ENCODE measurements around the gene PDXP. TPM values are rescaled to one million over a fixed set of nuclear protein-coding genes. Genes with fewer than 3 reads are reported as not detected.

PDXP gene
- total RNA-seq, 4 donors from 2014 or later = 3.8 to 5.4 (median 4.3) TPM

DNA sequence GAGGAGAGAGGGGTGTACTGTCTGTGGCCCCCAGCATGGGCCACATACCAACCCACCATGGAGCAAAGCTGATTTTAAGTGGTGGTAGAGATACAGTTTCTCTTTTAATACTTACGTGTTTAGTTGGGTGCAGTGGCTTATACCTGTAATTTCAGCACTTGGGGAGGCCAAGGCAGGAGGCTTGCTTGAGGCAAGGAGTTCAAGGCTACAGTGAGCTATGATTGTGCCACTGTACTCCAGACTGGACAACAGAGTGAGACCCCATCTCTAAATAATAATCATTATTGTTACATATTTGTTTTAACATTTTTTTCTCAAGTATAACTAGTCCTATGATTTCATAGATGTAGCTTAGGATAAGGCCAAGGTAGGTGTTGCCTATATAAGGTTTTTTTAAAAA, 41.1 kb upstream of the PDXP start:
- no peak for DNase-seq (ENCODE audit: low spot score)
- no peak for ATAC-seq (ENCODE audit: low FRiP score)
- TF ChIP-seq, protein P1, sequence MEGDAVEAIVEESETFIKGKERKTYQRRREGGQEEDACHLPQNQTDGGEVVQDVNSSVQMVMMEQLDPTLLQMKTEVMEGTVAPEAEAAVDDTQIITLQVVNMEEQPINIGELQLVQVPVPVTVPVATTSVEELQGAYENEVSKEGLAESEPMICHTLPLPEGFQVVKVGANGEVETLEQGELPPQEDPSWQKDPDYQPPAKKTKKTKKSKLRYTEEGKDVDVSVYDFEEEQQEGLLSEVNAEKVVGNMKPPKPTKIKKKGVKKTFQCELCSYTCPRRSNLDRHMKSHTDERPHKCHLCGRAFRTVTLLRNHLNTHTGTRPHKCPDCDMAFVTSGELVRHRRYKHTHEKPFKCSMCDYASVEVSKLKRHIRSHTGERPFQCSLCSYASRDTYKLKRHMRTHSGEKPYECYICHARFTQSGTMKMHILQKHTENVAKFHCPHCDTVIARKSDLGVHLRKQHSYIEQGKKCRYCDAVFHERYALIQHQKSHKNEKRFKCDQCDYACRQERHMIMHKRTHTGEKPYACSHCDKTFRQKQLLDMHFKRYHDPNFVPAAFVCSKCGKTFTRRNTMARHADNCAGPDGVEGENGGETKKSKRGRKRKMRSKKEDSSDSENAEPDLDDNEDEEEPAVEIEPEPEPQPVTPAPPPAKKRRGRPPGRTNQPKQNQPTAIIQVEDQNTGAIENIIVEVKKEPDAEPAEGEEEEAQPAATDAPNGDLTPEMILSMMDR (IDR thresholded peaks at IDR 0.05) = no peak

DNA sequence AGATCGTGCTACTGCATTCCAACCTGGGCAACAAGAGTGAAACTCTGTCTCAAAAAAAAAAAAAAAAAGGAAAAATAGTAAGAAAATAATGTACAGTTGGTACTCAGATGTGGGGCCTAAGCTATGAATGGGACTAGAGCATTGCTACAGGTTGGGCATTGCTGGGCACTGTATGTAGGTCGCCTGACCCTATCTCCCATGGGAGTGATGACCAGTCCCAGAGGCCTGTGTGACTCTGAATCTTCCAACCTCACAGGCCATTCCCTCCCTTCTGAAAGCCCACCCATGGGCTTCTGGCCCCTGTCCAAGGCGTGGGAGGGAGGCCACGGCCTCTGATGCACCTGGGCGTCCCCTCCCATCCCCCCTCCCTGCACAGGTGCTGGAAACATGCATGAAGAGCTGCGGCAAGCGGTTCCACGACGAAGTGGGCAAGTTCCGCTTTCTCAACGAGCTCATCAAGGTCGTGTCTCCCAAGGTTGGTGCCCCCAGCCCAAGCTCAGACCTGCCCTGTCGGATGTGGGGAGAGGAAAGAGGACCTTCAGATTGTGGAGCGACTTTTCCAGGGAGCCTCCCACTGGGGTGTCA, 40.4 kb upstream of the PDXP start:
- ATAC-seq (ENCODE audit: low FRiP score) (no peak), DNase-seq (ENCODE audit: low spot score) (no peak)
- TF ChIP-seq, protein P1 (IDR thresholded peaks at IDR 0.05) = no peak

DNA sequence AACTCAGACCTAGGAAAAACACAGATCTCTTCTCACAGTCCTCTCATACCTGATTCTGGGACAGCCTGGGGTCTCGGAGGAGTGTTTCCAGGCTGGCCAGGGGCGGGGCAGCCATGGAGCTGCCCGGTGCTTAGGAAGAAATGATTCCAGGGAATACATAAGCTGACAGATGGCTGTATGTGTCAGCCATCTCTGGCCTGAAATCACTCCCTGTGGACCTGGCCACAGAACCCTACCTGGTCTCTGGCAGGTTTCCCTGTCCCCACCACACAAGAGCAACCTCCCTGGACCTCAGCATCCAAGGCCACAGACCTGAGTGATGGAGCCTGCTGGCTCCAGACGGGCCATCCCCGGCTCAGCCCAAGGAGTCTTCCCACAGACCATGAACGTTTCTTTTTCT, 39.8 kb upstream of the PDXP start:
- DNase-seq (ENCODE audit: low spot score) (no peak), ATAC-seq (ENCODE audit: low FRiP score) (no peak)
- TF ChIP-seq, protein P1 (IDR thresholded peaks at IDR 0.05) = no peak

DNA sequence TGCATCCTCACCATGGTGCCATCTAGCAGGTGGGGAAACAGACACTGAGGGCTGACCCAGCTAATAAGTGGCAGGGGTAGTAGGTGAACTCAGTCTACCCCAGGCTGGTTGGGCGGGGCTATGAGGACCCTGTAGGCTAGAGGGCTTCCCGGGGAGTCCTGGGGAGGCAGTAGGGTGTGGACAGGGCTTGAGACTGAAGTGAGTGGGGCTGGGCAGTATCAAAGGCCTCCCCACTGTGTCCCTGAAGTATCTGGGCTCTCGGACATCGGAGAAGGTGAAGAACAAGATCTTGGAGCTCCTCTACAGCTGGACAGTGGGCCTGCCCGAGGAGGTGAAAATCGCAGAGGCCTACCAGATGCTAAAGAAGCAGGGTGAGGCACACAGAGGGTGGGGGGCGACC, 38.5 kb upstream of the PDXP start:
- TF ChIP-seq, protein P1 (IDR thresholded peaks at IDR 0.05) = no peak
- ATAC-seq (ENCODE audit: low FRiP score) (no peak), DNase-seq (ENCODE audit: low spot score) (no peak)

DNA sequence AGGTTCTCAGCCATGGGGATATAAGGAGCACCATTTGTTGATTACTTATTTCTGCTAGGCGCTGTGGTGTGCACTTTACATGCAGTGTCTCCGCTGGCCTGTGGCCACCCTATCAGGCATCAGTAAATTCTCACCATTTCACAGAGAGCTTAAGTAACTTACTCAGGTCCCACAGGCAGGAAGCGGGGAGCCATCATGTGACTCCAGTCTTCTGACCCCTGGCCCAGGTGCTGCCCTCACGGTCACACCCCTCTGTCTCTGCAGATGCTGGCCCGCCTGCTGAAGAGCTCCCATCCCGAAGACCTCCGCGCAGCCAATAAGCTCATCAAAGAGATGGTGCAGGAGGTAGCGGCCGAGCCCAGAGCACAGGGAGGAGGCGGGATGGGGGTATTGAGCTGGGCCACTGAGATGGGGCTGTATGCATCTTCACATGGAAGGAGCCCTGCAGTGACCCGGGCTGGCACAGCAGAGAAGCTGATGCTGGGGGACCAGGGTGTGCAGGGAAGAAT, 37.1 kb upstream of the PDXP start:
- no peak for DNase-seq (ENCODE audit: low spot score)
- TF ChIP-seq, protein P1 (IDR thresholded peaks at IDR 0.05) = no peak
- ATAC-seq (ENCODE audit: low FRiP score) = no peak

DNA sequence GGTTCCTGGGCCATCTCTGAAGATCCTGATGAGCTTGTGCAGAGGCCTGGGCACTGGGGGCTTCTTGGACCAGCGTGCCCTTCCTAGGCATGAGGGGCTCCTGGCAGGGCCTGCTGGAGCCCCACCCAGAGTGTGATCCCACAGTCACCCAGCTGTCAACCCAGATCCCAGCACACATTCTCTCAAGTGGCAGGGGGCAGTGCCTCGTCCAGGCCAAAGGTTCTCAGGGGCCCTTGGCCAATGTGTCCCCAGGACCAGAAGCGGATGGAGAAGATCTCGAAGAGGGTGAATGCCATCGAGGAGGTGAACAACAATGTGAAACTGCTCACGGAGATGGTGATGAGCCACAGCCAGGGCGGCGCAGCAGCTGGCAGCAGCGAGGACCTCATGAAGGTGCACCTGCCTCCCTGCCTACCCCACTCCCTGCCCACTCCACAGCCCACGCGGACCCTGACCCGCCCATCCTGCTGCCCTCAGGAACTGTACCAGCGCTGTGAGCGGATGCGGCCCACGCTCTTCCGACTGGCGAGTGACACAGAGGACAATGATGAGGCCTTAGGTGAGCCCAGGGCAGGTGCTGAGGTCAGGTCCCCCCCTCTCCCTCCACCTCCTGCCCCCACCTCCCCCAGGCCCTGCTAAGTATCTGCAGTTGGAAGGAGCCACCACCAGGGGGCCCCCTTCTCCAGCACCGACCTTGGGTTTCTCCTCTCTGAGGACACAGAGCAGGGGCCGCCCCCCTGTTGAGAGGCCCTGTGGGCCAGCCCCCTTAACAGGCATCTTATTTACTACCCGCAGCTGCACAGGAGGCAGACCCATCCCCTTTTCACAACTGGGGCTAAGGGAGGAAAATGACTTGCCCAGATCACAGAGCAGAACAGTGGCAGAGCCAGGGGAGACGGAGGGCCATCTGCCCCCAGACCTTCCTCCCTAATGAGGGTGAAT, 35.2 kb upstream of the PDXP start:
- peak; percentile 42 for ATAC-seq (ENCODE audit: low FRiP score)
- DNase-seq (ENCODE audit: low spot score) = no peak
- TF ChIP-seq, protein P1 (IDR thresholded peaks at IDR 0.05) = no peak
